Liver (tissue), 9 donors: ENCODE data around the gene PPP2R2C. TPM values are rescaled to one million over a fixed set of nuclear protein-coding genes. Genes with fewer than 3 reads are reported as not detected.

Experiments
- DNase-seq: peaks from one replicate; pipeline ENCODE4 v3.0.0-alpha.2; 2017; ENCODE audit warnings: low spot score
- H3K27ac ChIP-seq, 2 donors: one replicate each; pipeline ENCODE4 v1.7.0; 2013; ENCODE audit warnings: inconsistent platforms in 2 of 2, low read length in 2 of 2, control low read depth in 1 of 2, low read depth in 1 of 2, mild to moderate bottlenecking in 1 of 2
- H3K27me3 ChIP-seq, 4 donors: one replicate each; pipeline versions ENCODE4 v1.6.1 to v1.7.0; 2013; ENCODE audit warnings: low read length in 3 of 4, inconsistent platforms in 1 of 4, mild to moderate bottlenecking in 1 of 4, moderate library complexity in 1 of 4; ENCODE audit not compliant: control insufficient read depth in 4 of 4, insufficient read depth in 4 of 4
- H3K36me3 ChIP-seq, 4 donors: one replicate each; pipeline versions ENCODE4 v1.6.1 to v1.7.0; 2013; ENCODE audit warnings: low read length in 3 of 4, mild to moderate bottlenecking in 3 of 4, low read depth in 1 of 4, moderate library complexity in 1 of 4; ENCODE audit not compliant: control insufficient read depth in 4 of 4, insufficient read depth in 3 of 4
- H3K4me1 ChIP-seq, 4 donors: one replicate each; pipeline versions ENCODE4 v1.6.1 to v1.7.0; 2013; ENCODE audit warnings: low read length in 3 of 4, mild to moderate bottlenecking in 3 of 4, moderate library complexity in 1 of 4; ENCODE audit not compliant: control insufficient read depth in 4 of 4, insufficient read depth in 4 of 4
- H3K4me3 ChIP-seq, 3 donors: one replicate each; pipeline versions ENCODE4 v1.6.1 to v1.7.0; 2013; ENCODE audit warnings: low read length in 3 of 3, control low read depth in 1 of 3, low read depth in 1 of 3, mild to moderate bottlenecking in 1 of 3
- H3K9ac ChIP-seq, 2 donors: one replicate each; pipeline ENCODE4 v1.7.0; 2013; ENCODE audit warnings: low read length in 2 of 2, mild to moderate bottlenecking in 2 of 2, moderate library complexity in 2 of 2, control low read depth in 1 of 2, low read depth in 1 of 2
- H3K9me3 ChIP-seq, 4 donors: one replicate each; pipeline versions ENCODE4 v1.6.1 to v1.7.0; 2013; ENCODE audit warnings: low read length in 3 of 4; ENCODE audit not compliant: control insufficient read depth in 4 of 4
- ATF3 ChIP-seq: IDR thresholded peaks from 2 replicates; pipeline ENCODE4 v1.6.1; 2016; ENCODE audit warnings: antibody characterized with exemption
- CTCF ChIP-seq: fragments of 150-350 bp; IDR thresholded peaks from 2 replicates; pipeline ENCODE4 v1.5.1; 2017; ENCODE audit warnings: improper control_type of control experiment, low read depth, low read length; ENCODE audit not compliant: missing input control
- EGR1 ChIP-seq, 2 donors: IDR thresholded peaks; 2 replicates each; pipeline ENCODE4 v1.6.1; 2016 to 2018; ENCODE audit warnings: antibody characterized with exemption in 2 of 2, low read depth in 2 of 2
- FOXA1 ChIP-seq: IDR thresholded peaks from 2 replicates; pipeline ENCODE4 v1.6.1; 2016; ENCODE audit warnings: antibody characterized with exemption
- HNF4A ChIP-seq, 2 donors: conservative IDR thresholded peaks; 2 replicates each; pipeline ENCODE4 v1.6.1; 2016; ENCODE audit warnings: antibody characterized with exemption in 2 of 2, mild to moderate bottlenecking in 2 of 2
- MAX ChIP-seq: IDR thresholded peaks from 2 replicates; pipeline ENCODE4 v1.6.1; 2016; ENCODE audit warnings: antibody characterized with exemption
- NR2F2 ChIP-seq: IDR thresholded peaks from 2 replicates; pipeline ENCODE4 v1.6.1; 2016; ENCODE audit warnings: antibody characterized with exemption
- REST ChIP-seq: IDR thresholded peaks from 2 replicates; pipeline ENCODE4 v1.6.1; 2016; ENCODE audit warnings: antibody characterized with exemption, mild to moderate bottlenecking
- RXRA ChIP-seq, 2 donors: IDR thresholded peaks; 2 replicates each; pipeline ENCODE4 v1.6.1; 2017 to 2018; ENCODE audit warnings: antibody characterized with exemption in 2 of 2, mild to moderate bottlenecking in 1 of 2
- TAF1 ChIP-seq: conservative IDR thresholded peaks from 2 replicates; pipeline ENCODE4 v1.6.1; 2016; ENCODE audit warnings: antibody characterized with exemption, mild to moderate bottlenecking
- WGBS: extraction: QIAGEN DNeasy Blood & Tissue Kit; methylation state at CpG from one replicate; pipeline ENCODE4 v1.1.7; 2013; 5-methylcytosine and 5-hydroxymethylcytosine counted together
- polyA plus RNA-seq, 2 donors: library from polyadenylated mRNA; stranded (reverse) in 1 of 2; unstranded in 1 of 2; fragments of 200-250 nt in 1 of 2; fragments of >200 nt in 1 of 2; fragmentation: Nextera tagmentation in 1 of 2; extraction: Ambion mirVana in 1 of 2; gene quantifications; one replicate each; pipeline versions ENCODE4 v1.2.1 to v1.2.3, GENCODE V29; 2013 to 2015
- total RNA-seq, 2 donors: library from RNA; depleted of rRNA; stranded (reverse); fragments of >200 nt; gene quantifications; one replicate each; pipeline ENCODE4 v1.2.3, GENCODE V29; 2014
- donor health status: healthy.
- donor health status: healthy.
- donor health status: healthy.
- donor health status: healthy.
- donor health status: healthy.

Gene PPP2R2C
- total and polyA plus RNA-seq, 4 donors: under 0.01 to 0.01 TPM; not detected in 2

GRCh38 chr4:6364581-6364980 is 107.8 kb downstream of the PPP2R2C start:
- WGBS: 78% methylated on average over 8 of the region's 8 CpGs
- Histone ChIP-seq H3K27me3 (no peaks in the 10 kb centered on the region), H3K36me3 (no peaks in the 10 kb centered on the region), H3K9me3 (peaks cover 0 to 3% (median 0%) of the 10 kb centered on the region in 4 donors), H3K9ac (no peak overlapping the region), H3K4me3 (no peak overlapping the region), H3K4me1 (no peaks in the 10 kb centered on the region), H3K27ac (no peak overlapping the region)
- TF ChIP-seq RXRA (IDR thresholded peaks at IDR 0.05): no peak
- TF ChIP-seq HNF4A (conservative IDR thresholded peaks at IDR 0.05): no peak
- no peak for TF ChIP-seq MAX
- TF ChIP-seq NR2F2: no peak
- no peak for TF ChIP-seq CTCF
- no peak for DNase-seq

- no peak for DNase-seq
- no peaks in the 10 kb centered on the region for H3K27me3 ChIP-seq
- no peaks in the 10 kb centered on the region for H3K36me3 ChIP-seq
- no peak overlapping the region for H3K4me3 ChIP-seq
- no peak overlapping the region for H3K27ac ChIP-seq
- WGBS: 68% methylated on average over 6 of the region's 6 CpGs
- H3K9ac ChIP-seq: no peak overlapping the region
- H3K9me3 ChIP-seq: peaks cover 0 to 3% (median 0%) of the 10 kb centered on the region in 4 donors
- no peaks in the 10 kb centered on the region for H3K4me1 ChIP-seq
- no peak for TF ChIP-seq REST
- TF ChIP-seq ATF3: no peak
- no peak for TF ChIP-seq CTCF
- no peak for TF ChIP-seq FOXA1
- TF ChIP-seq EGR1 (IDR thresholded peaks at IDR 0.05; ENCODE audit: low read depth in 2 of 2): no peak
- TF ChIP-seq TAF1: no peak
Measured at GRCh38 chr4:6364146-6364545, 108.3 kb downstream of the PPP2R2C start.
